T-helper 1 cell treated with Interleukin-12 subunit alpha and Interleukin-12 subunit beta and Interleukin-4 antibody, amounts not matched to agents 30 μg/mL and 1 μg/mL, for 36 hours (primary cell): ENCODE data around the gene BTN2A1.
"Not testable (repeated sequence)": the region's sequence is repeated elsewhere in the genome, so short reads cannot be mapped to it uniquely, and the experiment has no call there.

ENCODE experiments used
- H3K27ac Mint-ChIP-seq: one replicate; pipeline ENCODE4 v1.8.0; 2021; ENCODE audit warnings: mild to moderate bottlenecking, mixed read lengths
- H3K27me3 Mint-ChIP-seq: one replicate; pipeline ENCODE4 v1.8.0; 2021; ENCODE audit warnings: low read depth, mixed read lengths
- H3K36me3 Mint-ChIP-seq: one replicate; pipeline ENCODE4 v1.8.0; 2021; ENCODE audit warnings: low read depth, mixed read lengths
- H3K4me1 Mint-ChIP-seq: one replicate; pipeline ENCODE4 v1.8.0; 2021; ENCODE audit warnings: low read depth, mixed read lengths
- H3K4me3 Mint-ChIP-seq: one replicate; pipeline ENCODE4 v1.8.0; 2021; ENCODE audit warnings: mild to moderate bottlenecking, moderate library complexity, mixed read lengths
- H3K9me3 Mint-ChIP-seq: one replicate; pipeline ENCODE4 v1.8.0; 2021; ENCODE audit warnings: mixed read lengths

BTN2A1 gene

DNA sequence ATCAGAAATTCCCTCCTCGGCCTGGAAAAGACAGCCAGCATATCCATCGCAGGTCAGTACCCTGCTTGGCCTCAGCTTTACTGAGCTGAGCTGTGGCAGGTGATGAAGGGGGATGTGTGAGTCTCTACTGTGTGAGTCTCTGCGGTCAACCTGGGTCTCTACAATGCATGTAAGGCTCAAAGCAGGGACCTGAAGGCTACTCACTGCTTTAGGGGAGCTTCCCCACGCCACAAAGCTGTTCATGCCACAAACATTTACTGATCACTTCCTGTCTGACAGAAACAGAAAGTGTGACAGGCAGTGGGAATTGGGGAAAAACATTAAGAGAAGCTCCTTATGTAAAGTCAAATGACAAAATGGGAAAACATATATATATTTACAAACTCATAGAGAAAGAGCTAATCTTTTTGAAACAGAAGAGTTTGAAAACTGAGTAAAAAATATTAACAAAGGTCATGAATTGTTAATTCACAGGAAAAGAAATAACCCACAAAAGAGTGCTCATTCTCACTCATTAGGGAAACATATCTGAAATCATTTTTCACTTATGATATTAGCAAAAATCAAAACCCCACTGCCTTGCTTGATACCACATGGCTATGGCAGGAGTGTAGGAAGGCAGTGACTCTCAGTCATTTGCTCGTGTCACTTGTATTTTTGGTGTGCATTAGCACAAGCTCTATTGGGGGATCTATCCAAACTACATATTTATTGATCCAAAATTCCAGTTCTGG is 11.7 kb upstream of the BTN2A1 start:
- Mint-ChIP-seq H3K4me1 (peaks cover 40% of the 10 kb centered on the region), H3K36me3 (peaks cover 60% of the 10 kb centered on the region), H3K9me3 (no peaks in the 10 kb centered on the region), H3K27ac (peak overlapping the region; percentile 7), H3K27me3 (no peaks in the 10 kb centered on the region), H3K4me3 (peak overlapping the region; percentile 1)

DNA sequence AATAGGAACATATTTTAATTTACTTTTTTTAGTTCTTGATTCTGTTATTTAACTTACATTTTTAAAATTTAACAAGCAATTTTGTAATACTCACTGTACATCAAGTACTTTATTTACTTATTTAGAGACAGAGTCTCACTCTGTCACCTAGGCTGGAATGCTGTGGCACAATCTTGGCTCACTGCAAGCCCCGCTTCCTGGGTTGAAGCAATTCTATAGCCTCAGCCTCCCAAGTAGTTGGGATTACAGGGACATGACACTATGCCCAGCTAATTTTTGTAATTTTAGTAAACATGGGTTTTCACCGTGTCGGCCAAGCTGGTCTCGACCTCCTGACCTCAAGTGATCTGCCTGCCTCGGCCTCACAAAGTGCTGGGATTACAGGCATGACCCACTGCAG is 10.5 kb upstream of the BTN2A1 start:
- Mint-ChIP-seq H3K9me3 (no peaks in the 10 kb centered on the region), H3K27ac (no peak overlapping the region), H3K4me1 (peaks cover 34% of the 10 kb centered on the region), H3K27me3 (no peaks in the 10 kb centered on the region), H3K36me3 (peaks cover 71% of the 10 kb centered on the region), H3K4me3 (no peak overlapping the region)

DNA sequence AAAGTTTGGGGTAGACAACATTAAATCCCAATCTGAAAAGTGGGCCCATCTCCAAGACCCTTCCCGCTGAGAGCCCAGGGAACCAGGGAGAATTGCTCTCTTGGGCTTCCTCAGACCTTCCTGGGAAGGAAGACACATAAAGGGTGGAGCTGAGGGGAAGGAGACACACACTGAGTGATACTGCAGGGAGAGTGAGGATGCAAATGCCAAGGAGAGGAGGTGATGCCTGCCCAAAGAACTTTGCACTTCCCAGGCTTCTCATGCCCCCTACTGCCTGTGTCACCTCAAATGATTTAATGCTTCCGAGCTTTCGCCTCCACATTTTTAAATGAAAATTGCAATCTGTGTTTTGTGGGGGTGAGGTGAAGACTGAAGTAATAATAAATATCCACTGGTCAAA is 7.5 kb upstream of the BTN2A1 start:
- H3K27ac Mint-ChIP-seq, result no peak overlapping the region
- peaks cover 16% of the 10 kb centered on the region for H3K4me1 Mint-ChIP-seq
- H3K36me3 Mint-ChIP-seq, result peaks cover 57% of the 10 kb centered on the region
- H3K9me3 Mint-ChIP-seq, result no peaks in the 10 kb centered on the region
- no peak overlapping the region for H3K4me3 Mint-ChIP-seq
- no peaks in the 10 kb centered on the region for H3K27me3 Mint-ChIP-seq

DNA sequence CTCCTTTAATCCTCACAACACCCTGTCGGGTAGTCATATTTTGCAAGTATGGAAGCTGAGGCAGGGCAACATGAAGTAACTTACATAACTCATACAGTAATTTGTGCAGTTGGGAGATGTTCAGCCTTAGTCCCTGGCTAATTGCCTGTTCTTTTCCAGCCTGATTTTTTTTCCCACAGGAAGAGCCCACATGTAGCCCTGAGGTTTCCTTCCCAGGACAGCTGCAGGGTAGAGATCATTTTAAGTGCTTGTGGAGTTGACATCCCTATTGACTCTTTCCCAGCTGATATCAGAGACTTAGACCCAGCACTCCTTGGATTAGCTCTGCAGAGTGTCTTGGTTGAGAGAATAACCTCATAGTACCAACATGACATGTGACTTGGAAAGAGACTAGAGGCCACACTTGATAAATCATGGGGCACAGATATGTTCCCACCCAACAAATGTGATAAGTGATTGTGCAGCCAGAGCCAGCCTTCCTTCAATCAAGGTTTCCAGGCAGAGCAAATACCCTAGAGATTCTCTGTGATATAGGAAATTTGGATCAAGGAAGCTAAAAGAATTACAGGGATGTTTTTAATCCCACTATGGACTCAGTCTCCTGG is 5.0 kb upstream of the BTN2A1 start:
- Mint-ChIP-seq H3K27ac (no peak overlapping the region), H3K36me3 (peaks cover 45% of the 10 kb centered on the region), H3K4me1 (peaks cover 14% of the 10 kb centered on the region)

DNA sequence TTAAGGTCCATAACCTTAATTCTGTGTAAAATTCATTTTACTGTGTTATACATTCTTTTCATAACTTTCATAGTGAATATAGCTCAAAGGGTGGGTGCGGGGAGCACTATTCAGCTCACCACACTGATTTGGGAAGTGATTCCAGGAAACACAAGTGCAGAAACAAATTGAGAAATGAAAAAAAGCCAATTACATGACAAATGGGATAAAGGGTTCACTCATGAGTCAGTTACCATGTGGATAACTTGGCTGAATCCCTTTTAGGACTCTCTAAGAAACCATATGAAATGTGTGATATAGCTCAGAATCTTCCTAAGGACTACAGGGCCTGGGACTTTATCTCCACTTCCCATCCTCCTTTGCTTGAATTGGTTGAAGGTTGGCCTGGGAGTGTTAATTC is 3.1 kb upstream of the BTN2A1 start:
- H3K36me3 Mint-ChIP-seq, result peaks cover 40% of the 10 kb centered on the region
- no peaks in the 10 kb centered on the region for H3K9me3 Mint-ChIP-seq
- no peak overlapping the region for H3K4me3 Mint-ChIP-seq
- peaks cover 21% of the 10 kb centered on the region for H3K4me1 Mint-ChIP-seq
- H3K27ac Mint-ChIP-seq, result no peak overlapping the region
- H3K27me3 Mint-ChIP-seq, result no peaks in the 10 kb centered on the region

More for the DNA sequence above, 5.0 kb upstream of the BTN2A1 start:
- no peak overlapping the region for H3K4me3 Mint-ChIP-seq
- H3K9me3 Mint-ChIP-seq, result no peaks in the 10 kb centered on the region
- H3K27me3 Mint-ChIP-seq, result no peaks in the 10 kb centered on the region

DNA sequence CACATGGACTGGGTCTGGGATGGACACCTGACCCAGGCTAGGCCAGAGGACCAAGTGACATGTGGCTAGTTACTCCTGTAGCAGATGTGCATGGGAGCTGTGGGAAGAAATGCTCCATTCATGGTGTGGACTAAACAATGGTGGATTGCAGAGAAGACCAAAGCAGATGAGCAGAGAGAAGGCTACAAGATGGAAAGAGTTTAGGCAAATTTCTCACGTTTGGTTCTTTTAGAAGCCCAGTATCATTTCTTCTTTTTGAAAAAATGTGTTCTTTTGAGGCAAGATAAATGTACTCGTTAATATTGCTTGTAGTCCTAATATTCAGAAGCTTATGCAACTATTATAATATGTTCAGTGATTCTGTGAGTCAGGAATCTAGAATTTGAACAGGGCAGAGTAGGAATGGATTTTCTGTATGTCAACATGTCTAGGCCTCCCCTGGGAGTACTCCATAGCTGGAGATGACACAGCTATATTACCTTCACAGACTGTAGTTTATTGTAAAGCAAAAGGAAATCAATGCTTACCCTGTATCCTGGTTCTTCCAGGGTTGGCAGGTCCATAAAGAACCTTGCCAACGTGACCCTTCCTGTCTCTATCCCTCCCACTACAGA is 2.3 kb upstream of the BTN2A1 start:
- Mint-ChIP-seq H3K4me3 (no peak overlapping the region), H3K27ac (no peak overlapping the region), H3K27me3 (no peaks in the 10 kb centered on the region), H3K9me3 (no peaks in the 10 kb centered on the region), H3K36me3 (peaks cover 40% of the 10 kb centered on the region), H3K4me1 (peaks cover 29% of the 10 kb centered on the region)

DNA sequence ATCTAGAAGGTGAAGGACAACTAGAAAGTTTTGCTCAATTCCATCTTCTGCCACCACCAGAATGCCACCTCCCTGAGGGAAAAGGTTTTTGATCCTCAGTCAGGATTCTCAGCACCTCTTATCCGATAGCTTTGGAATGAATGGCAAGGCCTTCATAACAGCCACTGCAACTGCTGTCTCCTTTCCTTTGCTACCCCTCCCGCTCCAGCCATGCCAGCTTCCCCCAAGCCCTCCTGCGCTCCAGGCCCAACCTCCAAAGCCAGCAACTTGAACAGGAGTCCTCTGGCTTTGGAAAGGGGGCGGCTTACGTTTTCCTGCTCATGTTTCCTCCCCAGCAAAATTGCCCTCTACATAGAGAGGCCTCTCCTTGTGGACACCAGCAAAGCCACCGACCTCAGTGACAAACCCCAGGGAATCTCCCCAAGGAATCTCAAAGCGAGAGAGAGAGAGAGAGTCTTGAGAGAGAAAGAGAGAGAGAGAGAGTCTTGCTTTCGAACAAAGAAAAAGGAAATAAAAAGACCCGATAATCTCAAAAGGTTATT is 420 bp upstream of the BTN2A1 start:
- peaks cover 35% of the 10 kb centered on the region for H3K36me3 Mint-ChIP-seq
- peak overlapping the region; percentile 98 for H3K4me3 Mint-ChIP-seq
- peaks cover 39% of the 10 kb centered on the region for H3K4me1 Mint-ChIP-seq

DNA sequence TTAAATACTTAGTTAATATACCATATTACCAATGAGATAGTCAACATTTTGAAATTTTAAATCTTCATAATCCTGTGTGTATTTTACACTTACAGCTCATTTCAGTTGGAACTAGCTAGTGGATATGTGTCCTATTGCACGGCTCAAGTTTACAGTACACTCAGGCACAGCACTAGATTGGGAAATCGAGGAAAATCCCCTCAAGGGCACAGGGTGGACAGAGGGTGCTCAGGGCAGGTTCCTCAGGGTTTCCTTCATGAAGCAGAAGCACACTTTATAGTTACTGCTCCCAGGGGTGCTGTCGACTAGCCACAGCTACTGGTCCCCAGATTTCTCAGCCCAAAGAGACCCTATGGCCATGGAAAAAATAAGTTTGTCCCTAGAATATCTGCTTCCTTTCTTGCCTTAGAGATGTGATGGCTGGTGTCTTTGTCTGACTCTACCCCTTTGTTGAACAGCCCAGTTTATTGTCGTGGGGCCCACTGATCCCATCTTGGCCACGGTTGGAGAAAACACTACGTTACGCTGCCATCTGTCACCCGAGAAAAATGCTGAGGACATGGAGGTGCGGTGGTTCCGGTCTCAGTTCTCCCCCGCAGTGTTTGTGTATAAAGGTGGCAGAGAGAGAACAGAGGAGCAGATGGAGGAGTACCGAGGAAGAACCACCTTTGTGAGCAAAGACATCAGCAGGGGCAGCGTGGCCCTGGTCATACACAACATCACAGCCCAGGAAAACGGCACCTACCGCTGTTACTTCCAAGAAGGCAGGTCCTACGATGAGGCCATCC is 1.5 kb downstream of the BTN2A1 start:
- Mint-ChIP-seq H3K27ac (peak overlapping the region; percentile 67), H3K9me3 (no peaks in the 10 kb centered on the region), H3K4me3 (peak overlapping the region; percentile 87), H3K36me3 (peaks cover 47% of the 10 kb centered on the region), H3K4me1 (peaks cover 52% of the 10 kb centered on the region), H3K27me3 (no peaks in the 10 kb centered on the region)

More for the DNA sequence above, 420 bp upstream of the BTN2A1 start:
- Mint-ChIP-seq H3K9me3 (no peaks in the 10 kb centered on the region), H3K27me3 (no peaks in the 10 kb centered on the region), H3K27ac (peak overlapping the region; percentile 95)

DNA sequence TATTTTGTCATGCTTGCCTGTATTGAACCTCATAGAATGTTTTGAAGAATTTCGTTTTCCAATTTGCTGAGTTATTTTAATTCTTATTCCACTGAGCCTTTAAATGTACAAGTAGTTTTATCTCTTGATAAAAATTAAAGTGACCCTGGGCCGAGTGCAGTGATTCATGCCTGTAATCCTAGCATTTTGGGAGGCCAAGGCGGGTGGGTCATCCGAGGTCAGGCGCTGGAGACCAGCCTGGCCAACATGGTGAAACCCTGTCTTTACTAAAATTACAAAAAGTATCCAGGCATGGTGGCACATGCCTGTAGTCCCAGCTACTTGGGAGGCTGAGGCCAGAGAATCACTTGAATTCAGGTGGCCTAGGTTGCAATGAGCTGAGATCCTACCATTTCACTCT is 3.6 kb downstream of the BTN2A1 start:
- peaks cover 57% of the 10 kb centered on the region for H3K4me1 Mint-ChIP-seq
- peaks cover 64% of the 10 kb centered on the region for H3K36me3 Mint-ChIP-seq
- H3K9me3 Mint-ChIP-seq, H3K27ac Mint-ChIP-seq, H3K27me3 Mint-ChIP-seq: not testable (repeated sequence)
- H3K4me3 Mint-ChIP-seq, result peak overlapping the region; percentile 28

DNA sequence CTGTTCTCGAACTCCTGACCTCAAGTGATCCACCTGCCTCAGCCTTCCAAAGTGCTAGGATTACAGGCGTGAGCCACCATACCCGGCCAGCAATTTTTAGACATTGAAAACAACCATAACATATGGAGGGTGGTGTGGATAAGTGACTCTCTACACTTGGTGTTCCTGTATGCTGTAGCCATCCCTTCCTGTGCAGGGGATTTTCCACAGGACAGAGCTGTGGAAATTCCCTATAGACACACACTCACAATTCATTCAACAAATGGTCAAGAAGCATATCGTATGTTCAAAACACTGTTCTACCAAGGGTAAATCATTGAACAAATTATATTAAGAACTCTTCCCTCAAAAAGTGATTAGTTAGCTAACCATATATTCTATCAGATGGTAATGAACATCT is 6.3 kb downstream of the BTN2A1 start:
- Mint-ChIP-seq H3K4me3 (no peak overlapping the region), H3K36me3 (peaks cover 79% of the 10 kb centered on the region), H3K9me3 (no peaks in the 10 kb centered on the region), H3K27ac (peak overlapping the region; percentile 62), H3K27me3 (no peaks in the 10 kb centered on the region), H3K4me1 (peaks cover 42% of the 10 kb centered on the region)

DNA sequence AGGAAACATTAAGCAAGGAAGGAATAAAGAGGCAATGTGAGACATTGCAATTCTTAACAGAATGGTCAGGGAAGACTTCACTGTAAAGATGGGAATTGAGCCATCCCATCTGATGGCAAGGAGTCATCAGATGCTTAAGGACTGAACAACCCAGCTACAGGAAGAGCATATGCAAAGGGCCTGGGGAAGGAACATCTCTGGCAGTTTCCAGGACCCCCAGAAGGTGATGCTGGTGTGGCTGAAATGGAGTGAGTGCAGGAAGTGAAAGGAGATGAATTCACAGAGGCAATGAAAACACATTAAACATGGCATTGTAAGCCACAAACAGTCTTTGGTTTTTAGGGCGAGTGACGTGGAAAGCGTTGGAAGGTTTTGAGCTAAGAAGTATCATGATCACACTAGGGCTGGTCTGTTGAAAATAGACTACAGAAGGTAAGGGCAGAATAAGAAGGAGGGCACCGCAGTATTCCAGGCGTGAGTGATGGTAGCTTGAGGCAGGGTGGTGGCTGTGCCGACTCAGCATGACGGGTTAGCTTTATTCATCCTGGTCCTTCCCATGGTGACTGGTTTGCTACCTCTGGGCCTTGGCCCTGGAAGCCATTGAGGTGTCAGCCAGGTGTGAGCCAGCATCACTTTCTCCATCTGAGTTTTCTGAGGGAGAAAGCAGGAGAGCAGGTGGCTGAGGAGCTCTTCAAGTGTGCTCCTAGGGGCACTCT is 6.8 kb downstream of the BTN2A1 start:
- H3K4me3 Mint-ChIP-seq, result no peak overlapping the region
- H3K36me3 Mint-ChIP-seq, result peaks cover 77% of the 10 kb centered on the region
- H3K27me3 Mint-ChIP-seq, result no peaks in the 10 kb centered on the region
- H3K9me3 Mint-ChIP-seq, result no peaks in the 10 kb centered on the region
- peak overlapping the region; percentile 62 for H3K27ac Mint-ChIP-seq
- H3K4me1 Mint-ChIP-seq, result peaks cover 36% of the 10 kb centered on the region

DNA sequence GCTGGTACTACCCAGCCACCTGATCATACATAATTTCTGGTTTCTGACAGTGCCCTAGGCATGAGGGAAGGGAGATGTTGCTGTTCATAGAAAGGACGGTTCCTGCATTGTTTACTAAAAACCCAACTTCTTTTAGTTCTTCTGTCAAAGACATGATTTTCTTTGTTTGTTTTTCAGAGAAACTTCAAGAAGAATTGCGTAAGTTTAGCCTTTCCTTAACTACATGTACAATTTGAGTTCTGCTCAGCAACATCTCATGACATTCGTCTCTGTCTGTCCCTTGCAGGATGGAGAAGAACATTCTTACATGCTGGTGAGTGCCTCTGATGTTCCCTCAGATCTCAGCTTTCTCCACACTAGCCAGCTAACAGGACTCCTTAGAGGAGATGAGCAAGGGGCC is 8.0 kb downstream of the BTN2A1 start:
- H3K4me1 Mint-ChIP-seq, result peaks cover 26% of the 10 kb centered on the region
- no peaks in the 10 kb centered on the region for H3K27me3 Mint-ChIP-seq
- H3K27ac Mint-ChIP-seq, result no peak overlapping the region
- peaks cover 70% of the 10 kb centered on the region for H3K36me3 Mint-ChIP-seq
- no peaks in the 10 kb centered on the region for H3K9me3 Mint-ChIP-seq
- H3K4me3 Mint-ChIP-seq, result no peak overlapping the region

DNA sequence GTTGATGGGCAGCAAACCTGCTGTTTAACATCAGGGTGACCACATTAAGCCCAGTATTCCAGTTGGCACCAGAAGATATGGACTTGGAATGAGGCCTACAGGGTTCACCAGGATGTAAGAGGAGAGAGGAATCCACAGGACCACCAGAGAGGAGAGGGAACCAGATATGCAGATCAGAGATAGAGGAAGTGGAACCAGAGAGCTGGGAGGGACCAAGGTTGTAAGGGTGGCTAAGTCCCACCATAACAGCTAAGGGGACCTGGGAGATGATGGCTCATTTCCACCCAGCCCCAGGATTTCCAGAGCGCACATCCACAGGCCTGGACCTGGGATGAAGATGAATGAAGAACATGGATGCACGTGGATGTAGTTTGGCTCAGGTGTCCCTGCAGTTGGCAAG is 11.1 kb downstream of the BTN2A1 start:
- H3K36me3 Mint-ChIP-seq, result peaks cover 67% of the 10 kb centered on the region
- H3K27ac Mint-ChIP-seq, result peak overlapping the region; percentile 15
- H3K9me3 Mint-ChIP-seq, result peaks cover 12% of the 10 kb centered on the region
- peaks cover 19% of the 10 kb centered on the region for H3K4me1 Mint-ChIP-seq
- H3K27me3 Mint-ChIP-seq, result no peaks in the 10 kb centered on the region
- H3K4me3 Mint-ChIP-seq, result no peak overlapping the region

DNA sequence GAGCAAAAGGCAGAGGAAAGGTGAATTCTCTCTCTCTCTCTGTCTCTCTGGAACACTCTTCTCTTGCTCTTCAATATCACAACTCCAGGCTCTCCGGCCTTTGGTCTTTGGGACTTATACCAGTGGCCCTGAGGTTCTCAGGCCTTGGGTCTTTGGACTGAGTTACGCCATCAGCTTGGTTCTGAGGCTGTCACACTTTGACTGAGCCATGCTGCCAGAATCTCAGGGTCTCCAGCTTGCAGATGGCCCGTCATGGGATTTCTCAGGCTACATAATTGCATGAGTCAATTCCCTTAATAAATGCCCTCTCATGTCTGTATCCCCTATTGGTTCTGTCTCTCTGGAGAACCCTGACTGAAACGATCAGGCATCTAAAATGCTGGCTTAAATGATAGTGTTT is 12.9 kb downstream of the BTN2A1 start:
- peaks cover 57% of the 10 kb centered on the region for H3K36me3 Mint-ChIP-seq
- peaks cover 21% of the 10 kb centered on the region for H3K4me1 Mint-ChIP-seq
- no peaks in the 10 kb centered on the region for H3K27me3 Mint-ChIP-seq
- H3K4me3 Mint-ChIP-seq, result no peak overlapping the region
- peaks cover 12% of the 10 kb centered on the region for H3K9me3 Mint-ChIP-seq
- no peak overlapping the region for H3K27ac Mint-ChIP-seq
